Head of caudate nucleus (tissue), 42 donors: ENCODE data around the gene SMIM21.

Source experiments
- DNase-seq, 42 donors: peaks; one replicate each; pipeline versions ENCODE4 v3.0.0 to v3.0.0-alpha.2; 2020 to 2021; ENCODE audit warnings: mixed read lengths in 7 of 42
- intact Hi-C: fragments of 100-400 bp; cut with DNase I; formaldehyde crosslinking; loops from one replicate; pipeline ENCODE4 v1.15.0; 2022

SMIM21 gene

GRCh38 chr18:75390854-75391253 is 36.6 kb downstream of the SMIM21 start:
- intact Hi-C loops = no loop called here
- no peak for DNase-seq

GRCh38 chr18:75384144-75384543 is 43.4 kb downstream of the SMIM21 start:
- DNase-seq = no peak
- intact Hi-C loops = no loop called here

- intact Hi-C loops = no loop called here
- DNase-seq = no peak
Observed at GRCh38 chr18:75378376-75379315, 48.9 kb downstream of the SMIM21 start.

- DNase-seq = no peak
- intact Hi-C loops = no loop called here
Observed at GRCh38 chr18:75377926-75378325, 49.6 kb downstream of the SMIM21 start.

GRCh38 chr18:75377258-75377657 is 50.2 kb downstream of the SMIM21 start:
- intact Hi-C loops = no loop called here
- DNase-seq = no peak

- intact Hi-C loops = no loop called here
- DNase-seq = no peak
Observed at GRCh38 chr18:75376004-75376403, 51.5 kb downstream of the SMIM21 start.

GRCh38 chr18:75375341-75375740 is 52.2 kb downstream of the SMIM21 start:
- intact Hi-C loops = no loop called here
- DNase-seq = no peak

- DNase-seq = no peak
- intact Hi-C loops = no loop called here
Observed at GRCh38 chr18:75374466-75374865, 53.0 kb downstream of the SMIM21 start.

GRCh38 chr18:75369026-75369721 is 58.3 kb downstream of the SMIM21 start:
- no peak for DNase-seq
- intact Hi-C loops = no loop called here

GRCh38 chr18:75365837-75366236 is 61.7 kb downstream of the SMIM21 start:
- no peak for DNase-seq
- intact Hi-C loops = no loop called here

- no peak for DNase-seq
- intact Hi-C loops = no loop called here
Observed at GRCh38 chr18:75365254-75365629, 62.3 kb downstream of the SMIM21 start.

- no peak for DNase-seq
- intact Hi-C loops = no loop called here
Observed at GRCh38 chr18:75364512-75365253, 62.8 kb downstream of the SMIM21 start.

GRCh38 chr18:75363446-75364225 is 63.9 kb downstream of the SMIM21 start:
- DNase-seq = no peak
- intact Hi-C loops = no loop called here

GRCh38 chr18:75362435-75362834 is 65.1 kb downstream of the SMIM21 start:
- intact Hi-C loops = no loop called here

GRCh38 chr18:75360941-75361340 is 66.6 kb downstream of the SMIM21 start:
- intact Hi-C loops = no loop called here
- DNase-seq = no peak

More at GRCh38 chr18:75362435-75362834, 65.1 kb downstream of the SMIM21 start:
- no peak for DNase-seq

- DNase-seq = no peak
- intact Hi-C loops = no loop called here
Observed at GRCh38 chr18:75360215-75360614, 67.3 kb downstream of the SMIM21 start.
